ENCODE data around the gene OR2S2.
"Not testable (repeated sequence)": the region's sequence is repeated elsewhere in the genome, so short reads cannot be mapped to it uniquely, and the experiment has no call there.

OR2S2 gene

DNA sequence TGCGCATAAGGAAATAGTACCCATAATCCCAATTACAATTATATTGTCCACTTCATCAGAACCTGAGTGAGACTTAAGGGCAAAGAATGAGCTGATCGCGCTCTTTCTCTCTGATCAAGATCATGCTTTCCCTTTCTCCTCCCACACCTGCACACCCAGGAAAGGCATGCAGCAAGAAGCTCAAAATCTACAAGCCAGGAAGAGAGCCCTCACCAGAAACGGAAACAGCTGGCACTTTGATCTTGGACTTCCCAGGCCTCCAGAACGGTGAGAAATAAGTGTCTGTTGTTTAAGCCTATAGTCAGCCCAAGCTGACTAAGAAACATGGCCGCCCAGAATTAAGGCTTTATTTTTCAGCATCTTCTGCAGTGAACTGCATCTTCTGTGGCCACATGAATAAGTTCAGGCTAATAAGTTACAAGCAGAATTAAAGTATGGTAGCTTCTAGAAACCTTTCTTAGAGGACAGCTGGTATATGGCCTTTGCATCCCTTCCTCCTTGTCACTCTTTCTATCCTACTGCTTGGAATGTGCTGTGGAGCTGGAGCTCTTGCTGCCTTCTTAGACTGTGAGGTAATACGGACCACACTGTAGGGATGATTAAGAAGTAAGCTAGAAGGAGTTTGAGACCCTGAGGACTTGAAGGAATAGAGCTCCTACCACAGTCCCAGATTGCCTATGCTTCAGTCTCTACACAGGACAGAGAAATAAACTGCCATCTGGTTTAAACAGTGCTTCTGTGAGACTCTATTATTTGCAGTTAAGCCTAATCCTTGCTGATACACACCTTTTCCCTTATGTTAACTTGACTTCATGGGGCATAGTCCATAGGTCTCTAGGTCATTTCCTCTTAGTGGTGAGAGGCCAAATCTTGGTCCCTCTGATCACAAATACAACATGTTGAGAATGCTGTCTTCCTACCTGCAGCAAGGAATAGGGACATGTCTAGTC is 17.2 kb downstream of the OR2S2 start:
- no peak overlapping the region for H3K4me3 ChIP-seq (ENCODE audit: low read depth, low read length)
- TF ChIP-seq, protein P1, sequence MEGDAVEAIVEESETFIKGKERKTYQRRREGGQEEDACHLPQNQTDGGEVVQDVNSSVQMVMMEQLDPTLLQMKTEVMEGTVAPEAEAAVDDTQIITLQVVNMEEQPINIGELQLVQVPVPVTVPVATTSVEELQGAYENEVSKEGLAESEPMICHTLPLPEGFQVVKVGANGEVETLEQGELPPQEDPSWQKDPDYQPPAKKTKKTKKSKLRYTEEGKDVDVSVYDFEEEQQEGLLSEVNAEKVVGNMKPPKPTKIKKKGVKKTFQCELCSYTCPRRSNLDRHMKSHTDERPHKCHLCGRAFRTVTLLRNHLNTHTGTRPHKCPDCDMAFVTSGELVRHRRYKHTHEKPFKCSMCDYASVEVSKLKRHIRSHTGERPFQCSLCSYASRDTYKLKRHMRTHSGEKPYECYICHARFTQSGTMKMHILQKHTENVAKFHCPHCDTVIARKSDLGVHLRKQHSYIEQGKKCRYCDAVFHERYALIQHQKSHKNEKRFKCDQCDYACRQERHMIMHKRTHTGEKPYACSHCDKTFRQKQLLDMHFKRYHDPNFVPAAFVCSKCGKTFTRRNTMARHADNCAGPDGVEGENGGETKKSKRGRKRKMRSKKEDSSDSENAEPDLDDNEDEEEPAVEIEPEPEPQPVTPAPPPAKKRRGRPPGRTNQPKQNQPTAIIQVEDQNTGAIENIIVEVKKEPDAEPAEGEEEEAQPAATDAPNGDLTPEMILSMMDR (conservative IDR thresholded peaks at IDR 0.05; ENCODE audit: low read depth, low read length) = no peak
- no peak for DNase-seq (ENCODE audit: low read depth)

DNA sequence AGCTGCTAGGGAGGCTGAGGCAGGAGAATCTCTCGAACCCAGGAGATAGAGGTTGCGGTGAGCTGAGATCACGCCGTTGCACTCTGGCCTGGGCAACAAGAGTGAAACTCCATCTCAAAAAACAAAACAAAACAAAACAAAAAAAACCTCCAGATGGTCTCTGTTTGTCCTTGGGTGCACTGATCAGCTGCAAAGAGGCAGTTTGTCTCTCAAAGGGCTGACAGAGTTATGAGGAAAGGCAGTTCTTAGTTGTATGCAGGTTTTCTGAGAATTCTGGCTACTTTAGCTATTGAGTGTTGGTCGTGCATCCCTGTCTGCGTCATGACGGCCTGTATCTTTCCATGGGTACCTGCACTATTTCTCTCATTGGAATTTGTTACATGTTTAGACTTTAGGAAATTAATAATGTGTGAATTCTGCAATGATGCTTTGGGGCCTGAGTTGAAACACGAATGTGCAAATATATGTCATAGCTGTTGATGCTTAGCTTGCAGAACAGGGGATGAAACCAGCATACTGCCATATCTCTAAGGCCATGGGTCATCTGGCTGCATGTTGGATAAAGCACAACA is 18.2 kb downstream of the OR2S2 start:
- TF ChIP-seq, protein P1 (conservative IDR thresholded peaks at IDR 0.05; ENCODE audit: low read depth, low read length) = no peak
- DNase-seq (ENCODE audit: low read depth) = no peak
- no peak overlapping the region for H3K4me3 ChIP-seq (ENCODE audit: low read depth, low read length)

DNA sequence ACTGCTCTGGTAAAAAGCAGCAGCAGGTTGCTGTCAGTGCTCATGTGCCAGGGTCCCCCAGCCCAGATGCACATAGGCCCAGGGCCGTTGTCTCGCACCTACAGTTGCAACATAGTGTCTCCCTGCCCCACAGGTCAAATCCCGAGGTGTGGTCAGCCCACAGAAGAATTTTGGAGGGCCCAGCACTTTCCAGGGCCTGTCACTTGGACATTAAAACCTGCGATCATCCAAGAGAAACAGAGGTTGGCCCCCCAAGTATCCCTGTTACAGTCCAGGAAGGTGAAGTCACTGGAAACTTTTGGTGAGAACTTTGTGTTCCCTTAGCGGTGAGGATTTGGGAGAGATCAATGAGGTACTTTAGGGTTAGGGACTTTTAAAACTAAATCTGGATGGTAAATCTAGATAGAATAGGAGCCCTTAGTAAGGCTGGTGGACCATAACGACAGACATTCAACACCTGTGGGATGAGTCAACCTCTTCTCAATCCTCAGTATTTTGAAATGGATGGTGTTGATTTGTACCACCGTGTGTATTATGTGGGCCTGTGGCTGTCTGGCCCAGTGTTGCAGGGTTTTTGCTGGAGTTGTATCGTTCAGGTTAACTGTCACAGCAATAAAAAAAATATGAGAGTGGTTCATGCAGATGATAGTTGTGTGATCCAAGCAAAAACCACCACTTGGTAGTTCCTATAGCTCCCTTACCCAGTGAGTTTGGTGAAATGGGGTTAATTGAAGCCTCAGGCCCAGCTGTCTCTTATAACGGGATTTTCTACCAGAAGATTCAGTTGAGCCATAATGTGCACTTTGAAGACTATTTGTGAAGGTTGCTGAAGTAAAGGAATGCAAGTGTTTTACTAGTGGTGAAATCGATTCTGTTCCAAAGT is 19.2 kb downstream of the OR2S2 start:
- TF ChIP-seq, protein P1 (conservative IDR thresholded peaks at IDR 0.05; ENCODE audit: low read depth, low read length) = no peak
- no peak for DNase-seq (ENCODE audit: low read depth)
- H3K4me3 ChIP-seq (ENCODE audit: low read depth, low read length) = no peak overlapping the region

DNA sequence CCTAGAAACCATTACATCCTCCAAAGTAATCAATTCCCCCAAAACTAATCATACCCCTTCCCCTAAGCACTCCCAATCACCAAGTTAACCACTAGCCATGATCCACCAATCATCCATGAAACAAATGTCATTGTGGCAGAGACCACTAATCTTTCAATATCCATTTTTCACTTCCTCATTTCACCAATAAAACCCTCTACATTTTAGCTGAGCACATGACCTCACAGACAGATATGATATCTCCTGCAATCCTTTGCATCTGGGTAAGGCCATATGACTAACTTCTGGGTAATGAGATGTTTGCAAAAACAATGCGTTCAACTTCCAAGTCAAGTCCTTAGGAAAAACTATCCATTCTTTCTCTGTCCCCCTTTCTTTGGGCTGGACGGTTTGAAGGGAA is 20.7 kb downstream of the OR2S2 start:
- DNase-seq (ENCODE audit: low read depth) = peak; percentile 46
- H3K4me3 ChIP-seq (ENCODE audit: low read depth, low read length) = no peak overlapping the region
- TF ChIP-seq, protein P1 (conservative IDR thresholded peaks at IDR 0.05; ENCODE audit: low read depth, low read length) = no peak

DNA sequence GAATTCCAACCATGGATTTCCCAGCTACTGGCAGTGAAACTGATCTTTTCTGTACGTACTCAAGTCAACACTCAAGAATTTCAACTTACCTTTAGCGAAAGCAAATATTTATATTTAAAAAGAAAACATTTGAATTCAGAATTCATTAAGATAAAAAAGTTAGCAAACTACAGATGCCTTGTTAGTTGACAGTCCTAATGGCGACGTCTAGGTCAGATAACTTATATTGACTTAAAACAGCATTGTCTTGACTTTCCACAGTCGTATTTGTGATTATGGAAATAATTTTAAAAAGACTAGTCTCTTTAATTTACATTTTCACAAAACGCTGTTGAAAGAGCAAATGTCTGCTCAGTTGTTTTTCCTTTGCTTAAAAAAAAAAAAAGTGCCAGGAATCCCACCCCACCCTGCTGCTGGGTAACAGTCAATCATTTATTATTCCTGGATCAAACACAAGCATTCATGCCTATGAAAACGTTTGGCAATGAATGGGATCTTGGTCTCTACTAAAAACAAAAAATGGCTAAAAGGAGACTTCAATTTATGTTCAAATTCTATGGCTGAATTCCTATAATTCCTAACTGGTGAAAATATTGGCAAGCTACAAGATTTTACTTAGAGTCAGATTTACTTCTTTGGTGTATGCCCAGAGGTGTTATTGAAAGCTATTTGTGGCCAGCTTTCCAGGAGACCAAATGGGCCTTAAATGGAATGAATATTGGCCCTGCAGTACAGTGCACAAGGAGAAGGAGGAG is 22.0 kb downstream of the OR2S2 start:
- no peak overlapping the region for H3K4me3 ChIP-seq (ENCODE audit: low read depth, low read length)
- DNase-seq (ENCODE audit: low read depth) = peak; percentile 59
- TF ChIP-seq, protein P1 (conservative IDR thresholded peaks at IDR 0.05; ENCODE audit: low read depth, low read length) = no peak

DNA sequence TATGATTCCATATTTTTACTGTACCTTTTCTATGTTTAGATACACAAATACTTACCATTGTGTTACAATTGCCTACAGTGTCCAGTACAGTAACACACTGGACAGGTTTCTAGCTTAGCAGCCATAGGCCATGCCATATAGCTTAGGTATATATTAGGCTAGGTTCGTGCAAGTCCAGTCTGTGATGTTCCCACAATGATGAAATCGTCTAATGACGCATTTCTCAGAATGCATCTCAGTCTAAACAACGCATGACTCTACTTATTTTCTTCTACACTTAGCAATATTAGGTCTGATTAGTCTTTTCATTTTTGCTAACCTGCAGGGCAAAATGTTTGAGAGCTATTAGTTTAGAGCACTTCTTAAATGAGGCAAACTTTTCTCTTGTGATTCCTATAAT is 22.7 kb downstream of the OR2S2 start:
- no peak overlapping the region for H3K4me3 ChIP-seq (ENCODE audit: low read depth, low read length)
- no peak for DNase-seq (ENCODE audit: low read depth)

DNA sequence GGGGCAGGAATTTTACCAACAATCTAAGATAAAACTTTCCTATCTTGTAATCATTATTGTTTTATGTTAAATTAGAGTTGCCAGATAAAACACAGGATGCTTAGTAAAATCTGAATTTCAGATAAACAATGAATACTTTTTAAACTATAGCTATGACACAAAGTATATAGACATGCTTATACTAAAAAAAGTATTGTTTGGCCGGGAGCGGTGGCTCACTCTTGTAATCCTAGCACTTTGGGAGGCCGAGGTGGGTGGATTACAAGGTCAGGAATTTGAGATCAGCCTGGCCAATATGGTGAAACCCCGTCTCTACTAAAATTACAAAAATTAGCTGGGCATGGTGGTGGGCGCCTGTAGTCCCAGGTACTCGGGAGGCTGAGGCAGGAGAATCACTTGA is 23.9 kb downstream of the OR2S2 start:
- not testable (repeated sequence) for H3K4me3 ChIP-seq (ENCODE audit: low read depth, low read length); DNase-seq (ENCODE audit: low read depth)

More for the DNA sequence above, 22.7 kb downstream of the OR2S2 start:
- TF ChIP-seq, protein P1 (conservative IDR thresholded peaks at IDR 0.05; ENCODE audit: low read depth, low read length) = no peak
